HK-2 (cell line): Measurements from ENCODE around the gene IRX5.

Source experiments
- DNase-seq: peaks from one replicate; pipeline ENCODE4 v3.0.0-alpha.2; 2018; ENCODE audit not compliant: unreplicated experiment

The IRX5 gene

DNA sequence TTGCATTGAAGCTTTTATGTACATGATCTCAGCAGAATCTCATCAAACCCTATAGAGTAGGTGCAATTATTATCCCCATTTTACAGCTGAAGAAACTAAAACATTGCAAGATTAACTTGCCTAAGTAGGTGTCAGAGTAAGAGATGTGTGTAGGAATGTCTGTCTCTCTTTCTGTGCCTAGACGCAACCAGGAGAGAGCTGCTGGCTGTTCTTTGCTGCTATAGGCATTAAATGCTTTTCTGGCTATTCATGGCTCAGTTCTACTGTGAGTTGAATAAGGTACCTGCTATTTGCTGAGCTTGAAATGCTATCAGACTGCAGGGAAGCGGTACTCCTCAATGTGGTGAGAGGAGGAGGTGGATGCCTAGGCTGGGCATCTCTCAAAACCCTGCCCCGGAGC is 17.0 kb downstream of the IRX5 start:
- DNase-seq = no peak

DNA sequence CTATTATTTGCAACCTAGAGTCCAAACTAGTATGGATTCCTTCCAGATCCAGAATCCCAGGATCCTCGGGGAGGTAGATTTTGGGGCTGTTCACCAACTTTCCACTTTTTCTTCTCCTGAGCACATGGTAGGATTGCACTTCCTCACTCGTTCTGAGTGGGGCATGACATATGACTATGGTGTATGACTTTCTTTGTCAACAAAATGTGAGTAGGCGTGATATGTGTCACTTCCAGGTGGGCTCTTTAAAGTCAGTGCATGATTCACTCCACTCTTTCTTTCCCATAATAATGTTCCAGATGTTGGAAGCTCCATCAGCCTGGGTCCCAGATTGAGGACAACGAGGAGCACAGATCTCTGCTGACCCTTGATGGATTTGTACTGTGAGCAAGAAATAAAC is 21.5 kb downstream of the IRX5 start:
- no peak for DNase-seq

DNA sequence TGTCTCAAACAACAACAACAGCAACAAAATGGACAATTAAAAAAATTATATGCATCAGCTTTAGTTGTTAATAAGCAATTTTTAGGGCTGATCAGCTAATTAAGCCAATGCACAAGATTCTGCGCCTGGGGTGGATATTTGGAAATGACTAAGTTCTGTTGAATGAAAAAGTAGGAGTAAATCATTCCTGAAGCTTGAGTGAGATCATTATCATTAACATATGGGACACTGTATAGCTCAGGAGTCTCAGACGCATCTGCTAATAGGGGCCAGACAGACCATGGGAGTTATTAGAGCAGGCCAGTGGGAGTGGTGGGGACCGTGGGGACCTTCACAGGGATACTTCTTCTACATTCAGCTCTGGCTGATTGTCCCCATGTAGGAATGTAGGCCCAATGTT is 22.8 kb downstream of the IRX5 start:
- DNase-seq = no peak

DNA sequence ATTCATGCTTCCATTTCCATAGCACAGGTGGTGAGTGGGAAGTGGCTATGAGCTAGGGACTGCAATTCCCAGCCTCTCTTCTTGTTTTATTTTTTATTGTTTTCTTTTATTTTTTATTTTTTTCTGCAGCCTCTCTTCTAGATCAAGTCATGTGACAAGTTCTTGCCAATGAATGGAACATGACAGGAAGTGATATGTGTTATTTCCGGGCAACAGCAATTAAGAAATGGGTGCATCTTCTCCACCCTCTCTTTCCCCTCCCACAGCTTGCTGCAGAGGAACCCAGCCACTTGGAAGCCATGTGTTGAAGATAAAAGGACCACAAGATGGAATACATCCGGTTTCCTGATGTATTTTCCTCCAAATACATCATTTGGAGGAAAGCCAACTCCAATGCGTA is 23.6 kb downstream of the IRX5 start:
- DNase-seq = no peak

DNA sequence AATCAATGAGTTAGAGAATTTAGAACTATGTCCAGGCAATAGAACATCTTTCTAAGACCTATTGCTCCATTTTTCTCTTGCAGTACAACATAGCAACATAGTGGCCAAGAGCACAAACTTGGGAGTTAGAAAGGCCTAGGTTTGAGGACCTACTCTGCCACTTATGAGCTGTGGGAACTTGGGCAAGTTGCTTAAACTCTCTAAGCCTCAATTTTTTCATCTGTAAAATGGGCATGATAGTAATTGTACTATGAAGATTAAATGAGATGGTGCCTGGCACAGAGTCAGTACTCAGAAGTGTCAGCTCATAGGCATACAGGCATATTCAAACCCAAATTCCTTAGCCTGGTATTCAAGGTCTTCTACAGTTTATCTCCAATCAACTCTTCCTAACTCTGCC is 25.1 kb downstream of the IRX5 start:
- DNase-seq = no peak

DNA sequence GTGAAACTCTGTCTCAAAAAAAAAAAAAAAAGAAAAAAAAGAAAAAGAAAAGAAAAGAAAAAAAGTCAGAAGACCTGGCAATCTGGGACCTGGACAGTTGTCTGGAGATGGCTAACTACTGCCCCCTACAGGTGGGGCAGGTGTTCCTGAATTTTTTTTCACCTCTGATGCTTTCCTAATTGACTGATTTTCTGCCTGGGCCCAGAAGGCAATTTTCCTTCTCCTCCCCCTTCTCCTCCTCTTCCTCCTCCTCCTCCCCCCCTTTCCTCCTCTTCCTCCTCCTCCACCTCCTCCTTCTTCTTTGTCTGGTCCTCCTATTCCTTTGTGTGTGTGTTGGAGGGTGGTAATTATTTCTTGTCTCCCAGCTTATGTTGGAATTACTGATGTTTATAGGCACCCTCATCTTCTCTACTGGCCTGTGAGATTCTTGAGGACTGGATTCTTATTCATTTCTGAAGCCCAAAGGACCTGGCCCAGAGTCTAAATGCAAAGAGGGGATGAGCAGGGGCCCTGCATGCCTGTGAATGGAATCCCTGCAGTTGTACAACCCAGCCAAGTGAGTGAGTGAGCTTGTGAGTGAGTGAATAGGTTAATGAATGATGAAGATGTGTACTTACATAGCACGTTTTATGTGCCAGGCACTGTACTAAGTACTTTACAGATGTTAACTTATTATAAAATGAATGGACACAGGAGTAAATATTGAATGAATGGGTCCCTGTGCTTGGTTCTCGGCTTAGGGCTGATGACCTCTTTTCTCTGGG is 26.9 kb downstream of the IRX5 start:
- DNase-seq = peak; percentile 50

DNA sequence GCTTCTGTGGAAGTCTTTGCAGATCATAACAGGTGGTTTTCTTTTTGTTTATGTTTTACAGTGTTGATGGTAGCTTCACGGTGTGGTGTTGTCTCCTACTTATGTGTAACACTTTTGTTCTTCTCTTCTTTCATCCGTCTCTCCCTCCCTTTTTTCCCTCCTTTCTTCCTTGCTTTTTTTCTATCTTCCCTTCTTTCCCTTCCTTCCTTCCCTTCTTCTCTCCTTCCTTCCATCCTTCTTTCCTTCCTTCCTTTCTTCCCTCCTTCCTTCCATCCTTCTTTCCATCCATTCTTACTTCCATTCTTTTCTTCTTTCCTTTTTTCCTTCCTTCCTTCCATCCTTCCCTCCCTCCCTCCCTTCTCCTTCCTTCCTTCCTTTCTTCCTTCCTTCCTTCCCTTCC is 31.4 kb downstream of the IRX5 start:
- no peak for DNase-seq

DNA sequence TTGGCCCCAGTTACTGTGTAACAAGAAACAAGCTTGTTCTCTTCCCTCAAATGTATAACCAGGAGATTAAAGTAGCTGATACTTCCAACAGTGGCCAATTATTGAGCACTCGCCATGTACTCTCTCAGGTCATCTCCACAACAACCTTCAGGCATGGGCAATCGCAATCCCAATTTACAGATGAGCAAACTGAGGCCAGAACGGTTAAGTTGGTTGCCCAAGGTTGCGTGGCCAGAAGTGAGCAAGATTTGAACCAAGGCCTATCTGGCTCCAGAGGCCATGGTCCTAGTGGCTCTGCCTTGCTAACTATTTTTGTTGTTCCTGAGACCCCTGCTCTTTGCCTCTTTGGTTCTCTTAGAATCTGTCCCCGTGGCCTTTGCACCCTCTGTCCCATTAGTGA is 33.6 kb downstream of the IRX5 start:
- DNase-seq = no peak

DNA sequence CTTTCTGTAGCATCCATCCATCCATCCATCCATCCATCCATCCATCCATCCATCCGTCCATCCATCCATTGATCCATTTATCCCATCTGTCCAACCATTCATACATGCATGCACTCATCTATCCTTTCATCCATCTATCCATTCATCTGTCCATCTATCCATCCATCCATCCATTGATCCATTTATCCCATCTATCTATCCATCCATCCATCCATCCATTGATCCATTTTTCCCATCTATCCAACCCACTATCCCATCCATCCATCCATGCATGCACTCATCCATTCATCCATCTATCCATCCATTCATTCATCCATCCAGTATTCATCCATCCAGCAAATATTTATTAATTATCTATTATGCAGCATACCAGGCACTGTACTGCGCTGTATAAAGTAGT is 34.8 kb downstream of the IRX5 start:
- no peak for DNase-seq

DNA sequence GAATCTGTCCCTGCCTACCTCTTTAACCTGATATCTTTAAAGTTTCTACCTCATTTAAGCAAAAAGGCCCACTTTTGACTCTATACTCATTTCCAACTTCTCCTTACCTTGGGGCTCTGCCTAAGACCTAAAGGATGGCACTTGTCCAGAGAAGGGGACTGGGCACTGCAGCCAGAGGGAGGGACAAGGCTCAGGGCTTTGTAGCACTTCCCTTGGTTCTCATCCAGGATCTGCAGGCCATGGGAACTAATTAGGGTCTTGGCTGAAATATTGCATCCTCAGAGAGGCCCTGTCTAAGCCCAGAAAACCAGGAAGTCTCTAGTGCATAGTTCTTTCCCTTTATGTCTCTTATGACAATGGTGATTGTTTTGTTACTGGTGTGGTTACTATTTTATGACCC is 37.3 kb downstream of the IRX5 start:
- no peak for DNase-seq

DNA sequence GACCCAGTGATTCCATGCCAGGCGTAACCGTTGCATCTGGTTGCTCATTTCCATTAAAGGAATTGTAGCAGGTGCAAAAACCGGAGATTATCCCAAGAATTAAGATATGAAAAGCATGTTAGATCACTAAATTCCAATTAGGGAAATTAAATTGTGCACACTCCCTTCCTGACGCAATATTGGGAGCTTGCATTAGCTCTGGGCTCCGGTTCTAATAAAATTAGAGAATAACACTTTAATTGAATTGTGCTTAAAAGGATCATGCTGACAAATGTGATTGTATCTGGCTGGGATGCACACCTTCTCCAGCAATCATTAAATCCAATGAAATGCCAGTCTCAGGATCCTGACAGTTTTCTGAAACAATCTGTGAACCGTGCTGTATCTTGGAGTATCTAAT is 38.1 kb downstream of the IRX5 start:
- DNase-seq = no peak

DNA sequence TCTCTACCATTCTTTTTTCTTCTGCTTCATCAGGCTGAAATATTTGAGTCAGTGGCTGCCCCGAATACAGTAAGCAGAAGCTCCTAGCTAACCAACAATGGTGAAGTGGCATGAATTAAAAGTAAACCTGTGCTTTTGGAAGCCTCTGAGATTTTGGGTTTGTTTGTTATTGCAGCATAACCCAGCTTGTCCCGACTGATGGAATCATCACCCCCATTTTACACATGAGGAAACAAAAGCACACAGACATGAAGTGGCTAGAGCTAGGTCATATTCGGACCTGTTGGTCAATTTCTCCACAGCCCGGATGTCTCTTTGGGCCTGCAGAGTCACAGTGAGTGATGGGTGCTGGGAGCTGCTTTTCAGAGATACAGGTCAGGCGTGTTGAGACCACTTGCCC is 39.4 kb downstream of the IRX5 start:
- DNase-seq = no peak

DNA sequence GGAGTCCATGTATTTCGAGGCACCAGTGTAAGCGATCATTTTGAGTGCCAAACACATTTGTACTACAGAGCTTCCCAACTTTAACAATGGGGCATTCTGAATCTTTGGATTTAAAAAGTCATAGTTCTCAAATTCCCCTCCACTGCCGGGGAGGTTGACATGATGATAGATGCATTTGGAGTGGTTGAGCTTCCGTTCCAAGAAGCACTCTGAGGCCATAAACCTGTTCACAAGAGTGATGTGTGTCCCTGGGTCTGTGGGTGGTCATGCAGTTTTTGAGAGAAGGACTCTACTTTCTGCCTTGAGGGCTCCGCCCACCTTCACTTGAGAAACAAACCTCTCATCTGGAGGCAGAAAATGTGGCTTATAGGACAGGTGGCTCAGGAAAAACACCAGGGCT is 43.7 kb downstream of the IRX5 start:
- no peak for DNase-seq

DNA sequence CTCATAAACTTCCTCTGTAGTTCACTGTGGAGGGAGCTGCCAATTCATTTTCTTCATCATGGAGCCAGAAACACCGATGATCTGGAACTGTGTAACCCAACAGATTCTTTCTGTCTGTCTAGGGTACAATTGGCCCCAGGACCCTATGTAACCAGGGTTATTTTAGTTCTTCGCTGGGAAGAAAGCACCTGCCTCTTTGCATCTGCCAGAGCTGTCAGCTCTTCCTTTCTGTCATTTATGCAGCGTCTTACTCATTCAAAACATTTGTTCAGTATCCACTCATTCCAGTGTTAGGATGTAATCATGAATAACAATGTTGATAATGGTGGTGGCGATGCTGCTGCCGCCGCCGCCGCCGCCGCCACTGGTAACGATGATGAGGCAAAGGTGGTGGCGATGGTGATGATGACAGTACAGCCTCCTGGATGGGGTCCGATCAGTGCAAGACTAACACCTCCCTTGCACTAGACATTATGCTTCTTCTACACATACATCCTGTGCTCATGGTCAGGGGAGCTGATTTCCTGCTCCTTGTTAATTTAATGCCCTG is 46.1 kb downstream of the IRX5 start:
- no peak for DNase-seq

DNA sequence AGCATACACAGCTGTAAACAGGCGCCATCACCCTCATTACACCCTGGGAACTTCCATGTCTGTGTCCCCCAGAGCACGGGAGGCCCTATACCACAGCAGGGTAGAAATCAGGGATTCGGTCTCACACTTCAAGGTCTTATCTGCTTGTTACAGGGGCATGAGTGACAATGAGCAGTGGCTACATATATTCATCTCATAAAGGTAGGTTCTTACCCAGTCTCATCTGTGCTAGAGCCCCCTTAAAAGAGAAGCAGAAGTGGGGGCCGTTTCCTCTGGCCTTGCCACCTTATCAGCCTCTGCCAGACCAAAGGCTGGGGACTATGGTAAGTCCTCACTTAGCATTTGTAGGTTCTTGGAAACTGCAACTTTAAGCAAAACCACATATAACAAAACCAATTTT is 46.5 kb downstream of the IRX5 start:
- DNase-seq = no peak

DNA sequence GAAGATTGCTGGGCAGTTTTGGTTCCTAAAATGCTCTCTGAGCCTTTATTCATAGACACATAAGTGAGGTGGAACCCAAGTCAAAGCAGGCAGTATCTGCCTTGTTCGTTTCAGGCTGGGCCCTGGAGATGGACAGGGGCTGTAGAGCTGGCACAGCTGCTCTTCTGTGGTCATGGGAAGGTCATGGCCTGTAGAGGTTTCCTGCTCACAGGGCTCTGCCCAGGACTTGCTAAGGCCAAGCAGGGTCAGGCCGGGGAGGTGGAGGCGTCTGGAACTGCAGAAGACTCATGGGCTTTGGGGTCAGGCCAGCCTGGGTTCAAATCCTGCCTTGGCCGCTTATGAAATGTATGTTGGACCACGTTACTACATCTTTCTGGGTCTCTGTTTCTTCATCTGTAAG is 50.2 kb downstream of the IRX5 start:
- no peak for DNase-seq
